ENCODE data around the gene BCKDK.
"Not testable (repeated sequence)": the region's sequence is repeated elsewhere in the genome, so short reads cannot be mapped to it uniquely, and the experiment has no call there.

Gene BCKDK

GRCh38 chr16:31144418-31144817 lies 36.2 kb downstream of the BCKDK start:
- not testable (repeated sequence) for DNase-seq

- DNase-seq, result no peak
Measured at GRCh38 chr16:31145398-31145990, 37.3 kb downstream of the BCKDK start.

GRCh38 chr16:31147574-31147973 lies 39.4 kb downstream of the BCKDK start:
- no peak for DNase-seq

- no peak for DNase-seq
Measured at GRCh38 chr16:31148281-31148728, 40.1 kb downstream of the BCKDK start.

GRCh38 chr16:31148896-31149295 lies 40.7 kb downstream of the BCKDK start:
- DNase-seq, result no peak

- DNase-seq, result no peak
Measured at GRCh38 chr16:31149332-31149731, 41.1 kb downstream of the BCKDK start.

GRCh38 chr16:31149894-31150890 lies 42.0 kb downstream of the BCKDK start, which contains the start of gene PRSS36:
Gene PRSS36, minus strand, starts transcription at chr16:31150066. Its CDS starts 31 bp downstream, at chr16:31150035.
- DNase-seq, result no peak

- not testable (repeated sequence) for DNase-seq
Measured at GRCh38 chr16:31150976-31151375, 42.8 kb downstream of the BCKDK start.

- no peak for DNase-seq
Measured at GRCh38 chr16:31157136-31157535, 49.0 kb downstream of the BCKDK start.

Measured in retina (tissue), 1 donor.